Activated CD4-positive, alpha-beta T cell treated with anti-CD3 and anti-CD28 coated beads, Interleukin-2, amount 50 U/mL, for 4 hours (primary cell): Measurements from ENCODE around the gene PRKACB.

ENCODE experiments used
- DNase-seq, 2 experiments: peaks; one replicate each; pipeline ENCODE4 v3.0.0-alpha.2; 2020

The PRKACB gene

GRCh38 chr1:84159533-84160240 is 15.6 kb downstream of the PRKACB start:
- DNase-seq: no peak

- DNase-seq: no peak
Observed at GRCh38 chr1:84162295-84162694, 18.2 kb downstream of the PRKACB start.

- DNase-seq: no peak
Observed at GRCh38 chr1:84163123-84163931, 19.3 kb downstream of the PRKACB start.

- DNase-seq: no peak
Observed at GRCh38 chr1:84164161-84164560, 20.1 kb downstream of the PRKACB start.

GRCh38 chr1:84164567-84165021 is 20.5 kb downstream of the PRKACB start:
- DNase-seq: no peak

- DNase-seq: no peak
Observed at GRCh38 chr1:84165601-84166000, 21.5 kb downstream of the PRKACB start.

GRCh38 chr1:84166797-84167196 is 22.7 kb downstream of the PRKACB start:
- no peak for DNase-seq

- DNase-seq: no peak
Observed at GRCh38 chr1:84168783-84169182, 24.7 kb downstream of the PRKACB start.

GRCh38 chr1:84170171-84170570 is 26.1 kb downstream of the PRKACB start:
- no peak for DNase-seq

GRCh38 chr1:84171481-84171880 is 27.4 kb downstream of the PRKACB start:
- DNase-seq: no peak

GRCh38 chr1:84174051-84174556 is 30.0 kb downstream of the PRKACB start:
- DNase-seq: no peak

GRCh38 chr1:84181350-84182005 is 37.4 kb downstream of the PRKACB start:
- DNase-seq: no peak

GRCh38 chr1:84190455-84190854 is 46.4 kb downstream of the PRKACB start:
- DNase-seq: no peak

- no peak for DNase-seq
Observed at GRCh38 chr1:84192681-84193080, 48.6 kb downstream of the PRKACB start.

GRCh38 chr1:84198832-84199231 is 54.8 kb downstream of the PRKACB start:
- DNase-seq: no peak

GRCh38 chr1:84199257-84199656 is 55.2 kb downstream of the PRKACB start:
- no peak for DNase-seq

GRCh38 chr1:84202126-84202525 is 58.1 kb downstream of the PRKACB start:
- DNase-seq: no peak

- DNase-seq: no peak
Observed at GRCh38 chr1:84206375-84206774, 62.3 kb downstream of the PRKACB start.

GRCh38 chr1:84208935-84209334 is 64.9 kb downstream of the PRKACB start:
- DNase-seq: no peak

GRCh38 chr1:84214115-84214956 is 70.3 kb downstream of the PRKACB start:
- DNase-seq: no peak

- DNase-seq: no peak
Observed at GRCh38 chr1:84217239-84217638, 73.2 kb downstream of the PRKACB start.

- DNase-seq: no peak
Observed at GRCh38 chr1:84223751-84224432, 79.8 kb downstream of the PRKACB start.
